Liver (tissue), 9 donors: Measurements from ENCODE around the gene EVL. TPM values are rescaled to one million over a fixed set of nuclear protein-coding genes. Genes with fewer than 3 reads are reported as not detected.

Source experiments
- DNase-seq: peaks from one replicate; pipeline ENCODE4 v3.0.0-alpha.2; 2017; ENCODE audit warnings: low spot score
- H3K27ac ChIP-seq, 2 donors: one replicate each; pipeline ENCODE4 v1.7.0; 2013; ENCODE audit warnings: inconsistent platforms in 2 of 2, low read length in 2 of 2, control low read depth in 1 of 2, low read depth in 1 of 2, mild to moderate bottlenecking in 1 of 2
- H3K27me3 ChIP-seq, 4 donors: one replicate each; pipeline versions ENCODE4 v1.6.1 to v1.7.0; 2013; ENCODE audit warnings: low read length in 3 of 4, inconsistent platforms in 1 of 4, mild to moderate bottlenecking in 1 of 4, moderate library complexity in 1 of 4; ENCODE audit not compliant: control insufficient read depth in 4 of 4, insufficient read depth in 4 of 4
- H3K36me3 ChIP-seq, 4 donors: one replicate each; pipeline versions ENCODE4 v1.6.1 to v1.7.0; 2013; ENCODE audit warnings: low read length in 3 of 4, mild to moderate bottlenecking in 3 of 4, low read depth in 1 of 4, moderate library complexity in 1 of 4; ENCODE audit not compliant: control insufficient read depth in 4 of 4, insufficient read depth in 3 of 4
- H3K4me1 ChIP-seq, 4 donors: one replicate each; pipeline versions ENCODE4 v1.6.1 to v1.7.0; 2013; ENCODE audit warnings: low read length in 3 of 4, mild to moderate bottlenecking in 3 of 4, moderate library complexity in 1 of 4; ENCODE audit not compliant: control insufficient read depth in 4 of 4, insufficient read depth in 4 of 4
- H3K4me3 ChIP-seq, 3 donors: one replicate each; pipeline versions ENCODE4 v1.6.1 to v1.7.0; 2013; ENCODE audit warnings: low read length in 3 of 3, control low read depth in 1 of 3, low read depth in 1 of 3, mild to moderate bottlenecking in 1 of 3
- H3K9ac ChIP-seq, 2 donors: one replicate each; pipeline ENCODE4 v1.7.0; 2013; ENCODE audit warnings: low read length in 2 of 2, mild to moderate bottlenecking in 2 of 2, moderate library complexity in 2 of 2, control low read depth in 1 of 2, low read depth in 1 of 2
- H3K9me3 ChIP-seq, 4 donors: one replicate each; pipeline versions ENCODE4 v1.6.1 to v1.7.0; 2013; ENCODE audit warnings: low read length in 3 of 4; ENCODE audit not compliant: control insufficient read depth in 4 of 4
- EGR1 ChIP-seq, 2 donors: IDR thresholded peaks; 2 replicates each; pipeline ENCODE4 v1.6.1; 2016 to 2018; ENCODE audit warnings: antibody characterized with exemption in 2 of 2, low read depth in 2 of 2
- FOXA1 ChIP-seq: IDR thresholded peaks from 2 replicates; pipeline ENCODE4 v1.6.1; 2016; ENCODE audit warnings: antibody characterized with exemption
- FOXA2 ChIP-seq: IDR thresholded peaks from 2 replicates; pipeline ENCODE4 v1.6.1; 2016; ENCODE audit warnings: antibody characterized with exemption
- GABPA ChIP-seq, 2 donors: IDR thresholded peaks in 1 of 2; conservative IDR thresholded peaks in 1 of 2; 2 replicates each; pipeline ENCODE4 v1.6.1; 2016; ENCODE audit warnings: antibody characterized with exemption in 2 of 2, mild to moderate bottlenecking in 1 of 2, moderate library complexity in 1 of 2
- HNF4A ChIP-seq, 2 donors: conservative IDR thresholded peaks; 2 replicates each; pipeline ENCODE4 v1.6.1; 2016; ENCODE audit warnings: antibody characterized with exemption in 2 of 2, mild to moderate bottlenecking in 2 of 2
- HNF4G ChIP-seq: IDR thresholded peaks from 2 replicates; pipeline ENCODE4 v1.6.1; 2016; ENCODE audit warnings: antibody characterized with exemption
- JUND ChIP-seq, 2 donors: IDR thresholded peaks; 2 replicates each; pipeline ENCODE4 v1.6.1; 2016; ENCODE audit warnings: antibody characterized with exemption in 2 of 2
- NR2F2 ChIP-seq: IDR thresholded peaks from 2 replicates; pipeline ENCODE4 v1.6.1; 2016; ENCODE audit warnings: antibody characterized with exemption
- RAD21 ChIP-seq, 2 donors: IDR thresholded peaks; 2 replicates each; pipeline ENCODE4 v1.6.1; 2016; ENCODE audit warnings: antibody characterized with exemption in 2 of 2, mild to moderate bottlenecking in 2 of 2
- RXRA ChIP-seq, 2 donors: IDR thresholded peaks; 2 replicates each; pipeline ENCODE4 v1.6.1; 2017 to 2018; ENCODE audit warnings: antibody characterized with exemption in 2 of 2, mild to moderate bottlenecking in 1 of 2
- SP1 ChIP-seq: IDR thresholded peaks from 2 replicates; pipeline ENCODE4 v1.6.1; 2018; ENCODE audit warnings: antibody characterized with exemption, mild to moderate bottlenecking
- TAF1 ChIP-seq: conservative IDR thresholded peaks from 2 replicates; pipeline ENCODE4 v1.6.1; 2016; ENCODE audit warnings: antibody characterized with exemption, mild to moderate bottlenecking
- YY1 ChIP-seq: IDR thresholded peaks from 2 replicates; pipeline ENCODE4 v1.6.1; 2016; ENCODE audit warnings: antibody characterized with exemption, mild to moderate bottlenecking
- WGBS: extraction: QIAGEN DNeasy Blood & Tissue Kit; methylation state at CpG from one replicate; pipeline ENCODE4 v1.1.7; 2013; 5-methylcytosine and 5-hydroxymethylcytosine counted together
- polyA plus RNA-seq, 2 donors: library from polyadenylated mRNA; stranded (reverse) in 1 of 2; unstranded in 1 of 2; fragments of 200-250 nt in 1 of 2; fragments of >200 nt in 1 of 2; fragmentation: Nextera tagmentation in 1 of 2; extraction: Ambion mirVana in 1 of 2; gene quantifications; one replicate each; pipeline versions ENCODE4 v1.2.1 to v1.2.3, GENCODE V29; 2013 to 2015
- total RNA-seq, 2 donors: library from RNA; depleted of rRNA; stranded (reverse); fragments of >200 nt; gene quantifications; one replicate each; pipeline ENCODE4 v1.2.3, GENCODE V29; 2014
- TF ChIP-seq, protein P1 (sequence below): IDR thresholded peaks from 2 replicates; pipeline ENCODE4 v1.6.1; 2016; ENCODE audit warnings: antibody characterized with exemption
- TF ChIP-seq, protein P2 (sequence below): fragments of 150-350 bp; IDR thresholded peaks from 2 replicates; pipeline ENCODE4 v1.5.1; 2017; ENCODE audit warnings: improper control_type of control experiment, low read depth, low read length; ENCODE audit not compliant: missing input control
- TF ChIP-seq, protein P3 (sequence below): IDR thresholded peaks from 2 replicates; pipeline ENCODE4 v1.6.1; 2016; ENCODE audit warnings: antibody characterized with exemption
- TF ChIP-seq, protein P4 (sequence below): IDR thresholded peaks from 2 replicates; pipeline ENCODE4 v1.6.1; 2016; ENCODE audit warnings: antibody characterized with exemption
- donor health status: healthy.
- donor health status: healthy.
- donor health status: healthy.
- donor health status: healthy.
- donor health status: healthy.

EVL gene
- total and polyA plus RNA-seq, 4 donors, result 11.3 to 85.9 (median 33.9) TPM

DNA sequence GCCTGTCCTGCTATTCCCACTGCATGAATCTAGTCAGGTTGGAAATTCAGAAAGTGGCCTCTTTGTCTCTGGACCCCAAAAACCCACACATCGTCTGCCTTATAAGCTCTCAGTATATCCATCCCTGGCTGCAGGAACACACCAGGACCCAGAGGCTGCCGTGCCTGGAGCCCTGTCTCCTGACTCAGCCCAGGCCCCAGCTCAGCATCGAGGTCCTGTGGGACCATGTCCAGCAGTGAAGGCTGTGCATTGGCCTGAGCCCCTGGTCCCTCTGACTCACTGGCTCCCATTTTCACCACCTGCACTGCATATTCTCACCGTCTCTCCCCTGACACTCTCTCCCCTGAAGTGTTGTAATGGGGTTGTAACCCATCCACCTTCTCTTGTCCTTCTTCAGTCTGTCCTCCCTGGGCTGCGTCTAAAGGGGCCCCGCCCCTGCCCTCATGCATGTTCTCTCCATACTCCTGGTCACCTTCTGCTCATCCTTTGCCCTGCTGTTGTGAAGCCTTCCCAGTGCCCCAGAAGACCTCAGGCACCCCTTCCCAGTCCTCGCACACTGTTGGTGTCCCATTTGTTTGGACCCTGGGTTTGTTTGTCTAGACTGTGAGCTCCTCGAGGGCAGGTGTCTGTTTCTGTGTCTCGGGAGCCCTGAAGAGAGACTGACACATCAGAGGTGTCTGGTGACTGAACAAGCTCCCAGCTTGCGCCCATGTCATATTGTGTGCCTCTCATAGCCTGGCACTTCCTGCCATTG is 43.8 kb downstream of the EVL start:
- 90% methylated on average over 10 of the region's 10 CpGs for WGBS

DNA sequence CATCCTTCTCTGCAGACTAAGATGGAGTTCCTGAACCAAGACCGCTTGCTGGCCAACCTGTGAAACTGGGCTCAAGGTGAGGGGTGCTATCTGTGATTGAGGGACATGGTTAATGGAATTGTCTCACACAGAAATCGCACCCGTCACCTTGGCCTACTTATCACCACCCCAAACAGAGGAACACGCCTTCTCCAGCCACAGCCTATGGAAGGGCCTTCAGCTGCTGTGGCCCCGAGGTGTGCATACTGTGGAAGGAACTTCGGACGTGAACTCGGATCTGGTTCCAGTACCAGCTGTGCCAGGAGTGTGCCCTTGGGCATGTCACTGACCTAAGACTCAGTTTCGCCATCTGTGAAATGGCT is 44.4 kb downstream of the EVL start:
- no peak overlapping the region for H3K9ac ChIP-seq
- 95% methylated on average over 9 of the region's 9 CpGs for WGBS
- H3K4me1 ChIP-seq, result peaks cover 0 to 3% (median 1%) of the 10 kb centered on the region in 4 donors
- no peaks in the 10 kb centered on the region for H3K9me3 ChIP-seq
- no peak overlapping the region for H3K4me3 ChIP-seq
- H3K27ac ChIP-seq, result no peak overlapping the region
- no peak for TF ChIP-seq RAD21 (IDR thresholded peaks at IDR 0.05)
- H3K36me3 ChIP-seq, result no peaks in the 10 kb centered on the region
- no peaks in the 10 kb centered on the region for H3K27me3 ChIP-seq
- DNase-seq, result no peak

More for the DNA sequence above, 43.8 kb downstream of the EVL start:
- Histone ChIP-seq H3K9ac (no peak overlapping the region), H3K4me1 (peaks cover 1 to 8% (median 3%) of the 10 kb centered on the region in 4 donors), H3K36me3 (no peaks in the 10 kb centered on the region), H3K4me3 (no peak overlapping the region), H3K27ac (no peak overlapping the region), H3K27me3 (no peaks in the 10 kb centered on the region), H3K9me3 (no peaks in the 10 kb centered on the region)
- no peak for TF ChIP-seq FOXA1
- TF ChIP-seq SP1, result no peak
- no peak for TF ChIP-seq GABPA (IDR thresholded peaks at IDR 0.05 in 1 of 2, conservative IDR thresholded peaks at IDR 0.05 in 1 of 2)
- TF ChIP-seq, protein P1, sequence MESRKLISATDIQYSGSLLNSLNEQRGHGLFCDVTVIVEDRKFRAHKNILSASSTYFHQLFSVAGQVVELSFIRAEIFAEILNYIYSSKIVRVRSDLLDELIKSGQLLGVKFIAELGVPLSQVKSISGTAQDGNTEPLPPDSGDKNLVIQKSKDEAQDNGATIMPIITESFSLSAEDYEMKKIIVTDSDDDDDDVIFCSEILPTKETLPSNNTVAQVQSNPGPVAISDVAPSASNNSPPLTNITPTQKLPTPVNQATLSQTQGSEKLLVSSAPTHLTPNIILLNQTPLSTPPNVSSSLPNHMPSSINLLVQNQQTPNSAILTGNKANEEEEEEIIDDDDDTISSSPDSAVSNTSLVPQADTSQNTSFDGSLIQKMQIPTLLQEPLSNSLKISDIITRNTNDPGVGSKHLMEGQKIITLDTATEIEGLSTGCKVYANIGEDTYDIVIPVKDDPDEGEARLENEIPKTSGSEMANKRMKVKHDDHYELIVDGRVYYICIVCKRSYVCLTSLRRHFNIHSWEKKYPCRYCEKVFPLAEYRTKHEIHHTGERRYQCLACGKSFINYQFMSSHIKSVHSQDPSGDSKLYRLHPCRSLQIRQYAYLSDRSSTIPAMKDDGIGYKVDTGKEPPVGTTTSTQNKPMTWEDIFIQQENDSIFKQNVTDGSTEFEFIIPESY, result no peak
- TF ChIP-seq RAD21 (IDR thresholded peaks at IDR 0.05), result no peak
- no peak for TF ChIP-seq FOXA2
- TF ChIP-seq, protein P2, sequence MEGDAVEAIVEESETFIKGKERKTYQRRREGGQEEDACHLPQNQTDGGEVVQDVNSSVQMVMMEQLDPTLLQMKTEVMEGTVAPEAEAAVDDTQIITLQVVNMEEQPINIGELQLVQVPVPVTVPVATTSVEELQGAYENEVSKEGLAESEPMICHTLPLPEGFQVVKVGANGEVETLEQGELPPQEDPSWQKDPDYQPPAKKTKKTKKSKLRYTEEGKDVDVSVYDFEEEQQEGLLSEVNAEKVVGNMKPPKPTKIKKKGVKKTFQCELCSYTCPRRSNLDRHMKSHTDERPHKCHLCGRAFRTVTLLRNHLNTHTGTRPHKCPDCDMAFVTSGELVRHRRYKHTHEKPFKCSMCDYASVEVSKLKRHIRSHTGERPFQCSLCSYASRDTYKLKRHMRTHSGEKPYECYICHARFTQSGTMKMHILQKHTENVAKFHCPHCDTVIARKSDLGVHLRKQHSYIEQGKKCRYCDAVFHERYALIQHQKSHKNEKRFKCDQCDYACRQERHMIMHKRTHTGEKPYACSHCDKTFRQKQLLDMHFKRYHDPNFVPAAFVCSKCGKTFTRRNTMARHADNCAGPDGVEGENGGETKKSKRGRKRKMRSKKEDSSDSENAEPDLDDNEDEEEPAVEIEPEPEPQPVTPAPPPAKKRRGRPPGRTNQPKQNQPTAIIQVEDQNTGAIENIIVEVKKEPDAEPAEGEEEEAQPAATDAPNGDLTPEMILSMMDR, result no peak
- TF ChIP-seq, protein P3, sequence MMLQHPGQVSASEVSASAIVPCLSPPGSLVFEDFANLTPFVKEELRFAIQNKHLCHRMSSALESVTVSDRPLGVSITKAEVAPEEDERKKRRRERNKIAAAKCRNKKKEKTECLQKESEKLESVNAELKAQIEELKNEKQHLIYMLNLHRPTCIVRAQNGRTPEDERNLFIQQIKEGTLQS, result no peak
- TF ChIP-seq YY1, result no peak
- TF ChIP-seq, protein P4, sequence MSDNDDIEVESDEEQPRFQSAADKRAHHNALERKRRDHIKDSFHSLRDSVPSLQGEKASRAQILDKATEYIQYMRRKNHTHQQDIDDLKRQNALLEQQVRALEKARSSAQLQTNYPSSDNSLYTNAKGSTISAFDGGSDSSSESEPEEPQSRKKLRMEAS, result no peak
- no peak for TF ChIP-seq HNF4G
- no peak for DNase-seq

DNA sequence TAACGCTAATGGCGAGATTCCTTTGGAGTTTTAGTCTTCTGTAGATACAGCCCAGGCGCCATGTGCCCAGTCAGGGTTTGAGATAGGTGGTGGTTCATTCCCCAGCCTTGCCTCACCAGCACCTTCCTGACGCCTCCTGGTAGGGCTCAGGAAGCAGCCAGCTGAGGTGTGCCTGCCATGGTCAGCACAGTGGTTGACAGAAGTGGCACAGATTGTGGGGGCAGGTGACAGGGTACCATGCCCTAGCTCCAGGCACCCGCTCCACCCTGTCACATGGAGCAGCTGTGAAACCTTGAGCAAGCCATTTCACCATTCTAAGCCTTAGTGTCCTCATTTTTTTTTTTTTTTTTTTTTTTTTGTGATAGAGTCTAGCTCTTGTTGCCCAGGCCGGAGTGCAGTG is 45.6 kb downstream of the EVL start:
- peaks cover 0 to 3% (median 1%) of the 10 kb centered on the region in 4 donors for H3K4me1 ChIP-seq
- no peak for TF ChIP-seq RXRA (IDR thresholded peaks at IDR 0.05)
- TF ChIP-seq JUND (IDR thresholded peaks at IDR 0.05), result no peak
- no peak for TF ChIP-seq EGR1 (IDR thresholded peaks at IDR 0.05; ENCODE audit: low read depth in 2 of 2)
- TF ChIP-seq SP1, result no peak
- TF ChIP-seq, protein P4, result no peak
- TF ChIP-seq RAD21 (IDR thresholded peaks at IDR 0.05), result no peak
- no peak for TF ChIP-seq FOXA2
- no peak for TF ChIP-seq HNF4A (conservative IDR thresholded peaks at IDR 0.05)
- TF ChIP-seq NR2F2, result no peak
- TF ChIP-seq, protein P2, result no peak
- TF ChIP-seq TAF1, result no peak
- no peak for TF ChIP-seq FOXA1
- TF ChIP-seq GABPA (IDR thresholded peaks at IDR 0.05 in 1 of 2, conservative IDR thresholded peaks at IDR 0.05 in 1 of 2), result no peak

More for the DNA sequence above, 45.6 kb downstream of the EVL start:
- 80% methylated on average over 6 of the region's 6 CpGs for WGBS
- no peaks in the 10 kb centered on the region for H3K27me3 ChIP-seq
- no peak overlapping the region for H3K27ac ChIP-seq
- H3K9ac ChIP-seq, result no peak overlapping the region
- no peak for DNase-seq
- no peak overlapping the region for H3K4me3 ChIP-seq
- H3K9me3 ChIP-seq, result no peaks in the 10 kb centered on the region
- peaks cover 0 to 3% (median 0%) of the 10 kb centered on the region in 4 donors for H3K36me3 ChIP-seq
